Naive thymus-derived CD8-positive, alpha-beta T cell (primary cell): ENCODE measurements around the gene MYADM. TPM values are rescaled to one million over a fixed set of nuclear protein-coding genes. Genes with fewer than 3 reads are reported as not detected.
"Not testable (repeated sequence)": the region's sequence is repeated elsewhere in the genome, so short reads cannot be mapped to it uniquely, and the experiment has no call there.

Experiments used
- ATAC-seq, 2 donors: fragments of 150-1000 bp; cut with Tn5 transposase in 1 of 2; sonication (Bioruptor Pico), chemical (Tn5 transposase) in 1 of 2; 1 replicate in 1 of 2; 2 replicates in 1 of 2; pipeline ENCODE4 v1.10.0; 2021; ENCODE audit warnings: mild to moderate bottlenecking in 2 of 2, moderate library complexity in 2 of 2
- POLR2A ChIA-PET: fragments of 350-600 bp; sonication (Branson Sonifier 250); formaldehyde crosslinking; loops from one replicate; lab custom pipeline; 2021; ENCODE audit warnings: antibody characterized with exemption; lab: Charles Lee
- DNase-seq, 10 donors: peaks; one replicate each; pipeline versions ENCODE4 v3.0.0 to v3.0.0-alpha.2; 2020 to 2022
- H3K27ac Mint-ChIP-seq, 10 donors: one replicate each; pipeline ENCODE4 v1.8.0; 2020 to 2022; ENCODE audit warnings: mild to moderate bottlenecking in 10 of 10, mixed read lengths in 10 of 10, moderate library complexity in 4 of 10, inconsistent platforms in 1 of 10
- H3K27me3 Mint-ChIP-seq, 5 donors: one replicate each; pipeline ENCODE4 v1.8.0; 2021 to 2022; ENCODE audit warnings: mixed read lengths in 5 of 5
- H3K36me3 Mint-ChIP-seq, 3 donors: one replicate each; pipeline ENCODE4 v1.8.0; 2020 to 2022; ENCODE audit warnings: mixed read lengths in 3 of 3, mild to moderate bottlenecking in 2 of 3, inconsistent platforms in 1 of 3
- H3K4me1 Mint-ChIP-seq, 4 donors: one replicate each; pipeline ENCODE4 v1.8.0; 2021 to 2022; ENCODE audit warnings: mixed read lengths in 4 of 4
- H3K4me3 Mint-ChIP-seq, 10 donors: one replicate each; pipeline ENCODE4 v1.8.0; 2020 to 2022; ENCODE audit warnings: mild to moderate bottlenecking in 10 of 10, mixed read lengths in 10 of 10, moderate library complexity in 6 of 10, inconsistent platforms in 1 of 10
- H3K9me3 Mint-ChIP-seq, 9 donors: one replicate each; pipeline ENCODE4 v1.8.0; 2020 to 2022; ENCODE audit warnings: mixed read lengths in 9 of 9, mild to moderate bottlenecking in 3 of 9, inconsistent platforms in 1 of 9, moderate library complexity in 1 of 9
- polyA plus RNA-seq, 3 donors: library from polyadenylated mRNA; unstranded; fragments of 300-500 nt; fragmentation: Illumina TruSeq; gene quantifications; one replicate each; pipeline ENCODE4 v1.2.3, GENCODE V29; 2021
- total RNA-seq, 8 experiments: library from RNA in 2 of 8; stranded (reverse) in 2 of 8; gene quantifications; one replicate each; pipeline ENCODE4 v1.2.3 and lab custom pipeline; 2021 to 2026

MYADM gene
- 10 to 100 TPM; 35.0 to 36.5 TPM for total RNA-seq
- 10 to 100 TPM; 33.9 to 42.0 (median 40.3) TPM for polyA plus RNA-seq
- 3.8 to 621 (median 21.2) reads per million in 6 experiments for total RNA-seq (lab: John Stamatoyannopoulos, UW)

DNA sequence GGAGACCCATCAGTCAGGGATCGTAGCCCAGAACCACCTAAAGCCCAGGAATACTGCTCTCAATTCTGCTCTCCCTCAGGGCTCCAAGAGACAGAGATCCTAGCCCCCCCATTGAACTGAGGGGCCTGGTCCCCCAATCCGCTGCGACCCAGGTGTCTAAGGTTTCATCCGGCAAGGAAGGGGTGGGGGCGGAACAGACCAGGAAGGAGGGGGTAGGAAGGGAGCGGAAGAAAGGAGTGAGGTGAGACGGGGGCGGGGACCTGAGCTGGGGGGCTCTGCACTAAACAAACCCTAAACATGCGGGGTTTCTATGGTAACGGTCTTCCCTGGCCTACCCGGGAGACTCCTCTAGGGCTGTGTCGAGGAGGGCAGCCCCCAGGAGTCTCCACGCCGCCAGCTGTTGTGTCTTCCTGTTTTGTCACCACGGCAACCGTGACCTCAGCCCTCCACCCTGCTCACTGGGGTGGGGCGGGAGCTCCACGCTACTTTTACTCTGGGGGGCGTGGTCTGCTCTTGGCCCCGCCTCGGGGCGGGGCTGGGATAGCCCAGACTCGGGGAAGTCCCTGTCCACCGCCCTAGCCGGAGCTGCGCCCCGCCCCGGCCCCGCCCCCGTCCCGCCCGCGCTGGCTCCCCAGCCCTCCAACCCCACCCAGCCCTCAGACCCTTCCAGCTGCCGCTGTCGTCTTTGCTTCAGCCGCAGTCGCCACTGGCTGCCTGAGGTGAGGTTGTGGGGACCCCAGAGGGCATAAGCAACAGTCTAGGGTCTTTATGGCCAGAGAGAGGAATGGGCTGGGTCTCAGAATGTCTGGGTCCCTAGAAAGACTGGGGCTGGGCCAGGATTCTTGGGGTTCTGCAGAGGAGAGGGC lies at the start of gene MYADM:
MYADM (plus strand) TSS at position 659 of the 866 bp plus-strand sequence. CDS start 5,647 bp downstream, outside the sequence.
- peak; percentile 98 to 100 (median 100) for DNase-seq
- Mint-ChIP-seq H3K27me3 (peaks cover 0 to 1% (median 0%) of the 10 kb centered on the region in 5 donors), H3K9me3 (no peaks in the 10 kb centered on the region), H3K27ac (peak within 1 kb of the TSS; percentile 94 to 100 (median 100)), H3K4me1 (peaks cover 21 to 56% (median 43%) of the 10 kb centered on the region in 4 donors), H3K4me3 (peak within 1 kb of the TSS; percentile 90 to 99 (median 96)), H3K36me3 (peaks cover 0 to 7% (median 0%) of the 10 kb centered on the region in 3 donors)
- POLR2A ChIA-PET, result interaction anchor here (0.6 to 4.3 kb wide), 8 partner anchors 10 to 1609 kb away, joined by 3 to 57 read pairs (median 4); partner anchors contain the start of genes CNOT3, MBOAT7, PRKCG and PRPF31
- peak; percentile 45 to 72 for ATAC-seq

DNA sequence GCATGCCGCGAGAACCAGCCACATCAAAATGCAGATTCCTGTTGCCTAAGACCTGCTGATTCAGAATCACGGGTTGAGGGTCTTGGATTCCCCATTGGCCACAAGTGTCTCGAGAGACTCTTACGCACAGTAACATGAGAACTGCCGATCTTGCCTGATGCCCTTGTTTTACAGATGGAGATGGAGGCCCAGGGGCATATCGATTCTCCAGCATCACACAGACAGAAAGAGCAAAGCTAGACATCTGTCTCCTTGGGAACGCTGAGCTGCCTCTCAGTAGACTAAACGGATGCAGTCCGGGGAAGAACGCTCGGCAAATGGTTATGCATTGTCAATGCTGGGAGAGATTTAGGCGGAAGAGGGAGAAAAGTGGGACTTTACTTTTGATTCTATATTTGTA lies 48.9 kb upstream of the MYADM start:
- DNase-seq, result no peak
- ATAC-seq, result no peak
- POLR2A ChIA-PET, result no interaction called here
- no peak overlapping the region for H3K27ac Mint-ChIP-seq
- no peak overlapping the region for H3K4me3 Mint-ChIP-seq
- H3K36me3 Mint-ChIP-seq, result no peaks in the 10 kb centered on the region
- peaks cover 0 to under 1% (median 0%) of the 10 kb centered on the region in 4 donors for H3K4me1 Mint-ChIP-seq
- peaks cover 5 to 15% (median 9%) of the 10 kb centered on the region in 5 donors for H3K27me3 Mint-ChIP-seq
- H3K9me3 Mint-ChIP-seq, result no peaks in the 10 kb centered on the region

- Mint-ChIP-seq H3K27ac (no peak overlapping the region), H3K27me3 (peaks cover 11 to 26% (median 18%) of the 10 kb centered on the region in 5 donors), H3K4me3 (no peak overlapping the region), H3K4me1 (peaks cover 0 to 6% (median 0%) of the 10 kb centered on the region in 4 donors), H3K9me3 (no peaks in the 10 kb centered on the region), H3K36me3 (no peaks in the 10 kb centered on the region)
- no peak for DNase-seq
- POLR2A ChIA-PET, result no interaction called here
- ATAC-seq, result no peak
These were observed 47.8 kb upstream of the MYADM start for GRCh38 chr19:53819861-53820260.

DNA sequence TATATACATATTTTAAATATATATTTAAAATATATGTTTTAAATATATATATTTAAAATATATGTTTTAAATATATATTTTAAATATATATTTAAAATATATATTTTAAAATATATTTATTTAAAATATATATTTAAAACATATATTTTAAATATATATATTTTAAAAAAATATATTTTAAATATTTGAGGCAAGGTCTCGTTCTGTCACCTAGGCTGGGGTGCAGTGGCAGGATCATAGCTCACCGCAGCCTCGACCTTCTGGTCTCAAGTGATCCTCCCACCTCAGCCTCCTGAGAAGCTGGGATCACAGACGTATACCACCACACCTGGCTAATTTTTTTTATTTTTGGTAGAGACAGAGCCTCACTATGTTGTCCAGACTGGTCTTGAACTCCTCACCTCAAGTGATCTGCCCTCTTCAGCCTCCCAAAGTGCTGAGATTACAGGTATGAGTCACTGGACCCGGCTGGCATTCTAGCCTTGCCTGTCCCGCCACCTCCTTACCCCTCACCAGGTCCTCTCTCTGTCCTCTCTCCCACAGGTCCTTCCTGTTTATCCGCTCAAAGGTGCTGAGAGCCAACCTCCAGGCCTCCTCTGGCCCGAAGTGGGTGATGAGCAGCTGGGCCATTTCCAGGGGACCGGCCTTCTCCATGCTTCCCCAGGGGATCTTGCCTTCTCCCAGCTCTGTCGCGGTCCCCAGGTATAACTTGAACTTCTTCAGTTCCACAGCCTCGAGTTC lies 44.1 kb upstream of the MYADM start:
- Mint-ChIP-seq H3K27ac (no peak overlapping the region), H3K4me1 (peaks cover 0 to 6% (median under 1%) of the 10 kb centered on the region in 4 donors), H3K4me3 (peak overlapping the region in 1 of 10 donors; percentile 70), H3K27me3 (peaks cover 11 to 47% (median 22%) of the 10 kb centered on the region in 5 donors), H3K9me3 (no peaks in the 10 kb centered on the region), H3K36me3 (no peaks in the 10 kb centered on the region)
- POLR2A ChIA-PET, result interaction anchor here (0.6 kb wide), 1 partner anchor 149 kb away, joined by 4 read pairs; no protein-coding TSS in a partner anchor
- ATAC-seq (no peak), DNase-seq (no peak)

DNA sequence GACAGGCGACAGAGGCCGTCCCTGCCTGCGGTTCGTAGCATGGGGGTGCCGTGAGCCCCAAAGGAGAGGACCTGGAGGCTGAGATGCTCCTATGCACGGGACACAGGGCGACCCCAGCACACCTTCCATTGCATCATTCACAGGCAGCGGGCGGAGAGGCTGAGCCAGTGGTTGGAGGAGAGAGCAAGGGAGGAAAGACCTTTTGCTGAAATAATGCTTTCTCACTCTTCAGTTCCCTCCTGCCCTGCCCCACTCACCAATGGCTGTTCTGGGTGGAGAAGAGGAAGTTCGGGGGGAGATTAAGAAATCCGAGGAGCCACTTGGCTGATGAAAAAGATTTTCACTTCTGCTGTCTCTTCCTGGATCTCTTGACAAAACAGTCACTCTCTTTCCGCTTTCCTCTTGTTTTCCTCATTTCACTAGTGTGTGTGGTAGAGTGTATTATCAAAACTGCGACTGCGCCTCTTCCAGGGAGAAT lies 43.5 kb upstream of the MYADM start, which contains the start of gene NLRP12:
NLRP12 (minus strand) TSS at position 181 of the 478 bp plus-strand sequence; CDS start at position 41, 140 bp downstream.
- Mint-ChIP-seq H3K36me3 (no peaks in the 10 kb centered on the region), H3K9me3 (no peaks in the 10 kb centered on the region), H3K27ac (no peak within 1 kb of the TSS), H3K4me1 (peaks cover 0 to 6% (median under 1%) of the 10 kb centered on the region in 4 donors), H3K27me3 (peaks cover 13 to 47% (median 24%) of the 10 kb centered on the region in 5 donors), H3K4me3 (peak within 1 kb of the TSS in 1 of 10 donors; percentile 70)
- DNase-seq (no peak), ATAC-seq (no peak)
- POLR2A ChIA-PET, result no interaction called here

DNA sequence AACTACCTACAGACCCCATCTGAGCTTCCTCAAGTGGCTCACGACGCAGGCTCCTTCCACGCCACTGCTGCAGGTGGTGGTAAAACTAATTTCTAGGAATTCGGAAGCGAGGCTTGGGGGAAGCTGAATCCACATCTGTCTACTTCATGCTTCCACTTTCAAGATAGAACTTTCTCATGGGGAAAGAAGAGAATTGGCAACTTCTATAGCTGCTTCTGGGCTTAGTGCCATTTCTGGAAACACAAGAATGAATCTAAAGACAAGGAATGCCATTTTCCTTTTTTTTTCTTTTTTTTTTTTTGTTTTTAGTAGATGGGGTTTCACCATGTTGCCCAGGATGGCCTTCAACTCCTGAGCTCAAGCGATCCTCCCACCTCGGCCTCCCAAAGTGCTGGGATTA lies 40.8 kb upstream of the MYADM start:
- Mint-ChIP-seq H3K36me3 (no peaks in the 10 kb centered on the region), H3K4me3 (no peak overlapping the region), H3K4me1 (peaks cover 0 to 6% (median under 1%) of the 10 kb centered on the region in 4 donors), H3K27ac (no peak overlapping the region), H3K9me3 (no peaks in the 10 kb centered on the region), H3K27me3 (peaks cover 18 to 58% (median 32%) of the 10 kb centered on the region in 5 donors)
- POLR2A ChIA-PET, result no interaction called here
- no peak for DNase-seq
- ATAC-seq, result no peak

DNA sequence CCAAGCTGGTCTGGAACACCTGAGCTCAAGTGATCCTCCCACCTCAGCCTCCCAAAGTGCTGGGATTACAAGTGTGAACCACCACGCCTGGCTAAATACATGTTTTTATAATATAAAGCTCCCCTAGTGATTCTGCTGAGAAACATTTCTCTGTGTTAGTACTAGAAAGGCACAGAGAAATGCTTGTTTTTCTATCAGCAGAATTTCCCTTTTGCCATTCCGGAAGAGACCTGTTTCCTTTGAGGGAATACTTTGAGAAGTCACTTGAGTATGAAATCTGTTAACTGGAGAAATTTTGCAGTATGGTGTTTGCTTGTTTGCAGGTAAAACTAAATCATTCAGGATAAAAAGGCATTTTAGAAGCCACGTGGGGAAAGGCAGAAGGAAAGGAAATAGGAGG lies 39.2 kb upstream of the MYADM start:
- POLR2A ChIA-PET, result no interaction called here
- no peak overlapping the region for H3K27ac Mint-ChIP-seq

DNA sequence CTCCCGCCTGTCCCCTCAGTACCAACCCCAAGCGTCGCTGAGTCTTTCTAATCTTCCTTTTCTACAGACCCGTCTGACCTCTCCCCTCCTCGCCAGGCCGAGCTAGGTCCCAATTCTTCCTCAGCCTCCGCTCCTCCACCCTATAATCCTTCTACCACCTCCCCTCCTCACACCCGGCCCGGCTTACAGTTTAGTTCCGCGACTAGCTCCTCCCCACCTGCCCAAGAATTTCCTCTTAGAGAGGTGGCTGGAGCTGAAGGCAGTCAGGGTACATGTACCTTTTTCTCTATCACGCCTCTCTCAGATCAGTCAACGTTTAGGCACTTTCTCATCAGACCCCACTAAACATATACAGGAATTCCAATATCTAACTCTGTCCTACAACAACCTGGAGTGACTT lies 34.8 kb upstream of the MYADM start:
- peaks cover 23 to 47% (median 40%) of the 10 kb centered on the region in 5 donors for H3K27me3 Mint-ChIP-seq
- H3K4me3 Mint-ChIP-seq, DNase-seq, H3K27ac Mint-ChIP-seq, POLR2A ChIA-PET, H3K9me3 Mint-ChIP-seq, ATAC-seq, H3K4me1 Mint-ChIP-seq, H3K36me3 Mint-ChIP-seq: not testable (repeated sequence)

More for the DNA sequence above, 39.2 kb upstream of the MYADM start:
- Mint-ChIP-seq H3K4me1 (peaks cover 0 to 6% (median 4%) of the 10 kb centered on the region in 4 donors), H3K9me3 (no peaks in the 10 kb centered on the region), H3K4me3 (no peak overlapping the region), H3K36me3 (no peaks in the 10 kb centered on the region), H3K27me3 (peaks cover 31 to 66% (median 45%) of the 10 kb centered on the region in 5 donors)
- no peak for ATAC-seq
- no peak for DNase-seq

DNA sequence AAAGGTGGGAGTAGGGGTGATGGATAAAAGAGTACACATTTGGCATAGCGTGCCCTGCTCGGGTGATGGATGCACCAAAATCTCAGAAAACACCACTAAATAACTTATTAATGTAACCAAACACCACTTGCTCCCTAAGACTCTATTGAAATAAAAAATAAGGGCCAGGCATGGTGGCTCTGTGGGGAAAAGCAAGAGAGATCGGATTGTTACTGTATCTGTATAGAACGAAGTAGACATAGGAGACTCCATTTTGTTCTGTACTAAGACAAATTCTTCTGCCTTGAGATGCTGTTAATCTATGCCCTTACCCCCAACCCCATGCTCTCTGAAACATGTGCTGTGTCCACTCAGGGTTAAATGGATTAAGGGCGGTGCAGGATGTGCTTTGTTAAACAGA lies 29.2 kb upstream of the MYADM start:
- H3K4me1 Mint-ChIP-seq, H3K36me3 Mint-ChIP-seq, H3K9me3 Mint-ChIP-seq, POLR2A ChIA-PET, H3K4me3 Mint-ChIP-seq, ATAC-seq, DNase-seq: not testable (repeated sequence)
- H3K27ac Mint-ChIP-seq, result peak overlapping the region in 1 of 10 donors; percentile 52
- H3K27me3 Mint-ChIP-seq, result peaks cover 5 to 23% (median 14%) of the 10 kb centered on the region in 5 donors

- ATAC-seq, DNase-seq, POLR2A ChIA-PET, H3K27ac Mint-ChIP-seq, H3K4me3 Mint-ChIP-seq, H3K4me1 Mint-ChIP-seq, H3K36me3 Mint-ChIP-seq, H3K9me3 Mint-ChIP-seq: not testable (repeated sequence)
- peaks cover 1 to 11% (median 4%) of the 10 kb centered on the region in 5 donors for H3K27me3 Mint-ChIP-seq
These were observed 27.4 kb upstream of the MYADM start for GRCh38 chr19:53840241-53840640.

DNA sequence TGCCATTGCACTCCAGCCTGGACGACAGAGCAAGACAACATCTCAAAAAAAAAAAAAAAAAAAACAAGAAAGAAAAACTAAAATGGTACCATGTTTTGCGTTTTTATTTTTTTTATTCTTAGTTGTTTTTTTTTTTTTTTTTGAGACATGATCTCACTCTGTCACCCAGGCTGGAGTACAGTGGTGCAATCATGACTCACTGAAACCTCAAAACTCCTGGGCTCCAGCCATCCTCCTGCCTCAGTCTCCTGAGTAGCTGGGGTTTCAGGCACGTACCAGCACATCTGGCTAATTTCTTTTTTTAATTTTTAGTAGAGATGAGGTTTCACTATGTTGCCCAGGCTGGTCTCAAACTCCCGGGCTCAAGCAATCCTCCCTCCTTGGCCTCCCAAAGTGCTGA lies 26.8 kb upstream of the MYADM start:
- H3K4me3 Mint-ChIP-seq, H3K9me3 Mint-ChIP-seq, H3K4me1 Mint-ChIP-seq, ATAC-seq, H3K36me3 Mint-ChIP-seq, H3K27ac Mint-ChIP-seq, DNase-seq, POLR2A ChIA-PET: not testable (repeated sequence)
- peaks cover 0 to 16% (median 4%) of the 10 kb centered on the region in 5 donors for H3K27me3 Mint-ChIP-seq

DNA sequence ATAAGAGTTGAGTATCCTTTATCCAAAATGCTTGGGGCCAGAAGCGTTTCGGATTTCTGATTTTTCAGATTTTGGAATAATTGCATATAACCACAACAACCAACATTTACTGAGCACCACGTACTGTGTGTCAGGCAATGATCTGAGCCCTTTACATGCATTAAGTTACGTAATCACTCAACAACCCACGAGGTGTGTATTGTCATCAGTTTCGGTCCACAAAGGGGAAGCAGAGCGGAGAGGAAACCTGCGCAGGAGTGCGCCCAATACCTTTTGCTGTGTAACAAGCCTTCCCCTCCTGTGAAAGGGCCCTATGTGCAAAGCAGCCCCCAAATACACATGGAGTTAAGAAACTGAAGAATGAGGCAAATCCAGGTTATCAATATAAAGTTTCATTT lies 22.8 kb upstream of the MYADM start:
- POLR2A ChIA-PET, result no interaction called here
- no peak for ATAC-seq
- Mint-ChIP-seq H3K4me1 (peaks cover 0 to 11% (median 3%) of the 10 kb centered on the region in 4 donors), H3K9me3 (peaks cover 0 to 2% (median 0%) of the 10 kb centered on the region in 9 donors), H3K4me3 (no peak overlapping the region), H3K36me3 (peaks cover 0 to 4% (median under 1%) of the 10 kb centered on the region in 3 donors), H3K27me3 (peaks cover 14 to 36% (median 23%) of the 10 kb centered on the region in 5 donors), H3K27ac (no peak overlapping the region)
- DNase-seq, result no peak
